Hematopoietic multipotent progenitor cell treated with erythropoietin and hydrocortisone succinate and interleukin-3 and kit ligand, for 4 days (in vitro differentiated cells): ENCODE data around the gene MUC4.
A peak's percentile ranks its signal among the peaks of the same experiment; 100 is the strongest.

ENCODE experiments used
- DNase-seq: peaks from one replicate; pipeline ENCODE4 v3.0.0-alpha.2; 2015

The MUC4 gene

GRCh38 chr3:195773956-195774537, 37.7 kb downstream of the MUC4 start:
- DNase-seq: no peak

- DNase-seq: no peak
These were observed 40.0 kb downstream of the MUC4 start for GRCh38 chr3:195771646-195772300.

GRCh38 chr3:195770841-195771645, 40.7 kb downstream of the MUC4 start:
- peak; percentile 25 for DNase-seq

- peak; percentile 18 for DNase-seq
These were observed 41.5 kb downstream of the MUC4 start for GRCh38 chr3:195770081-195770840.

GRCh38 chr3:195769551-195769950, 42.2 kb downstream of the MUC4 start:
- no peak for DNase-seq

- no peak for DNase-seq
These were observed 42.9 kb downstream of the MUC4 start for GRCh38 chr3:195768831-195769303.

GRCh38 chr3:195768414-195768813, 43.3 kb downstream of the MUC4 start:
- no peak for DNase-seq

- no peak for DNase-seq
These were observed 43.9 kb downstream of the MUC4 start for GRCh38 chr3:195767792-195768191.

- DNase-seq: no peak
These were observed 45.1 kb downstream of the MUC4 start for GRCh38 chr3:195766671-195767070.

- no peak for DNase-seq
These were observed 46.6 kb downstream of the MUC4 start for GRCh38 chr3:195764961-195765706.

- no peak for DNase-seq
These were observed 47.6 kb downstream of the MUC4 start for GRCh38 chr3:195763843-195764825.

GRCh38 chr3:195763076-195763830, 48.5 kb downstream of the MUC4 start:
- no peak for DNase-seq

- no peak for DNase-seq
These were observed 49.1 kb downstream of the MUC4 start for GRCh38 chr3:195762611-195763010.

GRCh38 chr3:195762249-195762585, 49.5 kb downstream of the MUC4 start:
- DNase-seq: no peak

GRCh38 chr3:195761567-195762248, 50.0 kb downstream of the MUC4 start:
- DNase-seq: no peak

- DNase-seq: no peak
These were observed 50.6 kb downstream of the MUC4 start for GRCh38 chr3:195761123-195761566.

- no peak for DNase-seq
These were observed 51.2 kb downstream of the MUC4 start for GRCh38 chr3:195760345-195761122.

- DNase-seq: no peak
These were observed 52.9 kb downstream of the MUC4 start for GRCh38 chr3:195758721-195759353.
